ENCODE data around the gene OPN1MW3.
"Not testable (repeated sequence)": the region's sequence is repeated elsewhere in the genome, so short reads cannot be mapped to it uniquely, and the experiment has no call there.

Gene OPN1MW3

DNA sequence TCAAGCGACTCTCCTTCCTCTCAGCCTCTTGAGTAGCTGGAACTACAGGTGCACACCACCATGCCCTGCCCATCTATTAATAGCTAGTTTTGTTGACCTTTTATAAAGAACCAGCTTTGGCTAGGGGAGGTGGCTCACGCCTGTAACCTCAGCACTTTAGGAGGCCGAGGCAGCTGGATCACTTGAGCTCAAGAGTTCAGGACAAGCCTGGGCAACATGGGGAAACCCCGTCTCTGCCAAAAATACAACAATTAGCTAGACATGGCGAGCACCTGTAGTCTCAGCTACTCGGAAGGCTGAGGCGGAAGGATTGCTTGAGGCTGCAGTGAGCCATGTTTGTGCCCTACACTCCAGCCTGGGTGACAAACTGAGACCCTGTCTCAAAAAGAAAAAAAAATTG, 40.9 kb downstream of the OPN1MW3 start:
- no peak for DNase-seq

DNA sequence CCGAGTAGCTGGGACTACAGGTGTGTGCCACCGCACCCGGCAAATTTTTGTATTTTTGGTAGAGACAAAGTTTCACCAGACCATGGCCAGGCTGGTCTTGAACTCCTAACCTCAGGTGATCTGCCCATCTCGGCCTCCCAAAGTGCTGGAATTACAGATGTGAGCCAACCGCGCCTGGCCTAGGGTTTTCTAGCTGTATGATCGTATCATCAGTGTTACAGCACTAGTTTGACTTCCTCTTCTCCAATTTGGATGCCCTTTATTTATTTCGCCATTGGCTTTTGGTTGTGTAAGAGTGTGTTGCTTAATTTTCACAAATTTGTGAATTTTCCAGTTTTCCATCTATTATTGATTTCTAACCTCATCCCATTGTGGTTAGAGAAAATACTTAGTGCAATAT, 43.4 kb downstream of the OPN1MW3 start:
- no peak for DNase-seq

DNA sequence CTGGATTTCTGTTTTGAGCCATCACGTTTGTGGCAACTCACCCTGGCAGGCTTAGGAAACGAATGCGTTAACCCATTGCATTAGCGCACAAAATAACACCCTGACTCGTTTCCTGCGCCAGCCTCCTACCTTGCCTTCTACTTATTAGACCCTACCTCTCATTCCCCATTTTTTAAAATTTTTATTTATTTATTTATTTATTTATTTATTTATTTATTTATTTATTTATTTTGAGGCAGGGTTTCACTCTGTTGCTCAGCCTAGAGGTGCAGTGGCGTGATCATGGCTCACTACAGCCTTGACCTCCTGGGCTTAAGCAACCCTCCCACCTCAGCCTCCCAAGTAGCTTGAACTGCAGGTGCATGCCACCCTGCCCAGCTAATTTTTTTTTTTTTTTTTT, 45.6 kb downstream of the OPN1MW3 start:
- DNase-seq: not testable (repeated sequence)

DNA sequence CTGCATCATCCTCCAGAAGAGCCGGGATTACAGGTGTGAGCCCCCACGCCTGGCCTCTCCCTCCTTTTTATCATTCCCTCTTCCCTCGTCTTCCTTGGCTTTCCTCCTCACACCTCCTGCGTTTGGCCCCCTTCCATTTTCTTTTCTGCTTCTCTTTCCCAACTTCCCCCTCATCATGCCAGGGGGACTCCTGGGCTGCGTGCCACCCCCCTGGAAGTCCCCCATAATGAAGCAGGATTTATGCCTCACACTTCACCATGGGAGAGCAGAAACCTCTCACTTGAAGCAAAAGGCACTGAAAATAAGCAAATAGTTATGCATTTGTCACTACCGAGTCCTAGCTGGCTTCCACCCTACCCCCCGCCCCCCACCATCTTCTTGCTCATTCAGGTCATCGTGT, 46.1 kb downstream of the OPN1MW3 start:
- DNase-seq: no peak

DNA sequence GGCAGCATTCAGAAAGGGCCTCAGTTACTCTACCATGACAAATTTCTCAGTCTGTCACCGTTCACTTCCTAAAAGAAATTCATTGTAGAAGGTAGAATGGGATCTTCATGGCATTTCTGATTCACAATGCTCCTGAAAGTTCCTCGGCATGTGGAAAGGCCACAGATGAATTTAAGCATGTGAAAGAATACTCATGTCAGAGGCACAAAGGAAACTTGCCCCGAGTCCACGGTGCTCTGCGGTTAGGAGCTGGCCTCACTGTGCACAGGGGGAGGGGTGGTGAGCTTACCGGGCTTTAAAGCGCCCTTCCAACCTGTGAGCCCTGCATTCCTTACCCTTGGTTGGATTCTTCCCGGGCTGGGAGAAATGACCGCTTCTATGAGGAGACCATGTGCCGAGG, 47.5 kb downstream of the OPN1MW3 start:
- DNase-seq: no peak

DNA sequence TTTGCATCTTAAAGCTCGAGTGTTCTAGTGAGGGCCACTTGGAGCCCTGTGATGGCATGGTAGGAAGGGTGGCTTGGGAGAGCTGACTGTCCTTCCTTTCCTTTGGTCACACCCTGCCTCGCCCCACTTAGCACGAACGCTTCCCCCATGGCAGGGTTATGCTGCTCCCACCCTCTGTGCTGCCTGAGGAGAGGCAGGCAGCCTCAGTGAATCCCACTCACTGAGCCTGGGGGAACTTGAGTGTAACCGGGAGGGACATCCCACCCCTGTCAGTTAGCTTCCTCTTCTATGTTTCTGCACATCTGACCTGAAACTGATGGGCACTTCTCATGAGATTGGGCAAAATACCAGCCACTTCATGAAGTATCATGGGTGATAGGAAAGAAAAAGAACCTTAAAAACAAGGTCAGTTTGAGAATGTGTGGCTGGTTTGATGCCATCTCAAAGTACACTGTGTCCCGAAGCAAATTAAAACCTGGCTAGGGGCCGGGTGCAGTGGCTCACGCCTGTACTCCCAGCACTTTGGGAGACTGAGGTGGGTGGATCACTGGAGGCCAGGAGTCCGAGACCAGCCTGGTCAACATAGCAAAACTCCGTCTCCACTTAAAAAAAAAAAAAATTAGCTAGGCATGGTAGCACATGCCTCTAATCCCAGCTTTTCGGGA, 48.3 kb downstream of the OPN1MW3 start:
- DNase-seq: no peak

DNA sequence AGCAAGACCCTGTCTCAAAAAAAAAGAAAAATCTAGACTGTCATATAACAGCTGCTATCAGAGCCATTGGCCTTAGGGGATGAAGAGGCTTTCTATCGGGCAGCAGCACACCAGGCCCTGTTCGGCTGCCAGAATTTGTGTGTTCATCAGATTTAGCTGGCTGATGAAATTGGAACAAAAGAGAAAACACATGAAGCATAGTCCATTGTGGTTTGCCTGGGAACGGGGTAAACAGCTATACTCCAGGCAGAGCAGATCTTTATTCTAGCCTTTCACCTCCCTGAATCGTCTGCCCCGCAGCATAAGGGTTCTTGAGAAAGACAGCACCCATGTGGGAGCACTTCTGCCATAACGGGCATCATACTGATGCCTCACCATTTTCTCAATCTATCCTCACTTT, 49.8 kb downstream of the OPN1MW3 start:
- DNase-seq: no peak

DNA sequence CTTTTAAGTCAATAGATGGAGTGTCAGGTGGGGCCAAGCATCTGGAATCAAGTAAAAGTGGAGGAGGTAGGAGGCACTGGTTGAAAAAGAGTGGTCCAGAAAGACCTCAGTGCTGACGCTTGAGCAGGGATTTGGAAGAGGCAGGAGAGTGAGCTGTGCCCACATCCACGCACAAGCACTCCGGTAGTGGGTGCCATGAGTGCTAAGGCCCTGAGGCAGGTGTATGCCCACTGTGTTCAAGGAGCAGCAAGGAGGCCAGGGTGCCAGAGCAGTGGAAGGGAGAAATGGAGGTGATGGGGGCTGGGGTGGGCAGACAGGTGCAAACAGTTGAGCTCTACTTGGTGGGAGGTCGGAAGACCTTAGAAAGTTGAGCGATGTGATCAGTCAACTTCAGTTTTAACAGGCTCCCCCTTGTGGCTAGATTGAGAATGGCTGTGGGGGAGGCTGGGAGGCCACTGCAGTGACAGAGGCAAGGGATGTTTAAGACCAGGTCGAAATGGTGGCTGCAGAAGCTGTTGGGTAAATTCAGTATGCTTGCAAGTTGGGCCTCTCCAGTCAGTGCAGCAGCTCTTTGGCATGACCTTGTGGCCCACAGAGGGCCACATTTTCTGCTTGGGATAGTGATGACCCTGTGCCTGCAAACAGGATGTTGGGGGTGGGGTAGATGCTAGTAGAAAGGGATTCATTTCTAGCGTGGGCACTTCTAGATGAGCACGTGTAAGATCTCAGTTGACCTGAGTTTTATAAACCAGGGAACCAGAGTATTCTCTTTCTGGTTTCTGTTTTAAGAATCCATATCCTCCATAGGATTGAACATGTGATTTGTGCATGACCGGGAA, 50.9 kb downstream of the OPN1MW3 start:
- no peak for DNase-seq

DNA sequence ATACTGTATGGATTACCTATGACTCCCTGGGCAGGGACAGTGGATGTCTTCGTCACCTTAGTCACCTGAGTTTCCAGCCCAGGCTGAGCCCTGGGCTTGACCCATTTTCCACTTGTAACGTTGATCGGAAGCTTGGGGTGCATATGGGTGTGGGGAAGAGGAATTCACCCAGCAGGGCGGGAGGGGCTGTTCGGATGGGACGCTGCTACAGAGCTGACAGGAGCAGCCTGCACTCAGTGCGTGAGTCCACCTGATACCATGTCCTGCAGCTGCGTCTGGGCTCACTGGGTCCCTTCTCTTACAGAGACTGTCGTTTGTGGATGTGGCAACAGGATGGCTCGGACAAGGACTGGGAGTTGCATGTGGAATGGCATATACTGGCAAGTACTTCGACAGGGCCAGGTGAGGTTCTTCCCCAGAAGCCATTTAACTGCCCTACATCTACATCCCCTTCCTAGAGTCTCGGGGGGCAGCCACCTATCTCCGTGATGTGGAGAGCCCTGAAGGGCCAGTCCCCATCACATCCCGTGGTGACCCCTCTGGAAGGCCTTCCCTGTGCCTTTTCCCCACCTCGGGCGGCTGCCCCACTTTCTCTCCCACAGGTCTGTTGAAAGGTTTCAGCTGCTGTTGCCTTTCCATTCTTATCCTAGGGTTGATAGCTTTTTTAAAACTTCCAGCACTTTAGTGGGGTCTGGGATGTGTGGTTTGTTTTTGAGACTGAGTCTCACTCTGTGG, 51.8 kb downstream of the OPN1MW3 start:
- no peak for DNase-seq

DNA sequence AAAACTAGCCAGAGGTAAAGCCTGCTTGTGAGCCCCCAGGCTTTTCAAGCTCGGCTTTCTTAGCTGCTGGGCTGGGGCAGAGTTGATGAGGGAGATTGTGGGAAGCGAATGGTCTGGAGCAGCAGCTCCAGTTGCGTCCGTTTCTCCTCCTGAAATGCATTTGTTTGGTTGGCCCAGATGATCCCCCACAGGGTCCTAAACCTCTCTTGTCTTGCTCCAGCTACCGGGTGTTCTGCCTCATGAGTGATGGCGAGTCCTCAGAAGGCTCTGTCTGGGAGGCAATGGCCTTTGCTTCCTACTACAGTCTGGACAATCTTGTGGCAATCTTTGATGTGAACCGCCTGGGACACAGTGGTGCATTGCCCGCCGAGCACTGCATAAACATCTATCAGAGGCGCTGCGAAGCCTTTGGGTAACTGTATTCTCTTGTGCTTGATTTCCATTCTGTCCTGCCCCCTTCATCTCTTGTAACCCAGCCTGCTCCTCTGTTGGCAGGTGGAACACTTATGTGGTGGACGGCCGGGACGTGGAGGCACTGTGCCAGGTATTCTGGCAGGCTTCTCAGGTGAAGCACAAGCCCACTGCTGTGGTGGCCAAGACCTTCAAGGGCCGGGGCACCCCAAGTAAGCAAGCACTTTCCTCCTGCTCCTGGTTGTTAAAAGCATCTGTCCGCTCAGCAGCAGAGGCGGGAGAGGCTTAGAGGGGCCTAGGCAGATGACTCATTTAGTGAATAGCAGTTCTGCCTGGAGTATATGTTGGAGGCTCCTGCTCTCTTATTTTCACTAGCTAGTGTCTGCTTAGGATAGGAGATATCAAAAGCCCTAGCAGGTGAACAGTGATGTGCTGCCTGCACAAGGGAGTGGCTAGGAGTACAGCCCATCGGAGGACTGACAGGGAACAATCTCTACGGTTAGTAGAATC, 53.5 kb downstream of the OPN1MW3 start:
- DNase-seq: no peak

DNA sequence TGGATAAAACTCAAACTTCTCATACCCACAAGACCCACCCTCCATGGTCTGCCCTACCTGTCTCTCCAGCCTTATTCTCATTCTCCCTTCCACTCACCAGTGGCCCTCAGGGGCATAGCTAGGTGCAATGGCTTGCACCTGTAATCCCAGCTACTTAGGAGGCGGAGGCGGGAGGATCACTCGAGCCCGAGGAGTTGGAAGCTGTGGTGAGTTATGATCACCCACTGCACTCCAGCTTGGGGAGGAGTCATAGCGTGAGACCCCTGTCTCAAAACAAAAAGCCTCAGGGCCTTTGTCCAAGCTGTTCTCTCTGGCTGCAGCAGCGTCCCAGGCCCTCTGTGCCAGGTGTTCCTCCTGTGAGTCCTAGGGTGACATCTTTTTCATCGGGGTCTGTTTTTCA, 54.7 kb downstream of the OPN1MW3 start:
- no peak for DNase-seq

DNA sequence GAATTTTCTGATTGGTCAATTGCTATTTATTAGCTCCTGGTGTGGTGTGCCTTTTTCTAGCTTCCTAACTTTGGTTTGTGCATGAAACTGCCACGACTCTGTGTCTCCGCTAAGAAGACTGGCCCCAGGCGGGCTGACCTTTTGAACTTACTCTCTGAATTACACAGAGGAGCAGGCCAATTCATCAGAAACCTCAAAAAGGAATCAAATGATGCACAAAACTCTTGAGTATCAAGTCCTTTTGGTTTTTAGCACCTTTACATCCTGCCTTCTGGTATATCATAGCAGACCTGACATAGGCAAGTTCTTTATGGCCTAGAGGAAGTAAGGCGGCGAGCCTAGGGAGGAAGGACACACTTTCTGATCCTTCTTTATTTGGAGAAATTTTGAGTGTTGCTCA, 55.8 kb downstream of the OPN1MW3 start:
- DNase-seq: no peak

DNA sequence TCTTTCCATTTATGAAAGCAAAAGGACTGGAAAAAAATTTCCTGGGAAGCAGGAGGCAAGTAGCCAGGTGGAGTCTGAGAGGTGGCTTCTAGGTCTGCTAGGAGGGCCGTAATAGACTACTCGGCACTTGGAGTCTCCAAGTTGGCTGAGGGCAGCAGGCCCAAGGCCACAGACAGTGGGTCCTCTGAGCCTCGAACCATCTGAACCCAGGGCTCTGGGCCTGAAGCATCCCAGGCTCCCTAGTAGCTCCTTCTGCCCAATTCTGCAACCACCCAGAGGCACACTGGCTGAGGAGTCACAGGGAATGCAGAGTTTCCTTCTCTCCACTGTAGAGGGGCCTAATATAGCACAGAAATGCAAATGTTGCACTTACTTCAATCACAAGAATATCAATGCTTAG, 58.0 kb downstream of the OPN1MW3 start:
- no peak for DNase-seq

DNA sequence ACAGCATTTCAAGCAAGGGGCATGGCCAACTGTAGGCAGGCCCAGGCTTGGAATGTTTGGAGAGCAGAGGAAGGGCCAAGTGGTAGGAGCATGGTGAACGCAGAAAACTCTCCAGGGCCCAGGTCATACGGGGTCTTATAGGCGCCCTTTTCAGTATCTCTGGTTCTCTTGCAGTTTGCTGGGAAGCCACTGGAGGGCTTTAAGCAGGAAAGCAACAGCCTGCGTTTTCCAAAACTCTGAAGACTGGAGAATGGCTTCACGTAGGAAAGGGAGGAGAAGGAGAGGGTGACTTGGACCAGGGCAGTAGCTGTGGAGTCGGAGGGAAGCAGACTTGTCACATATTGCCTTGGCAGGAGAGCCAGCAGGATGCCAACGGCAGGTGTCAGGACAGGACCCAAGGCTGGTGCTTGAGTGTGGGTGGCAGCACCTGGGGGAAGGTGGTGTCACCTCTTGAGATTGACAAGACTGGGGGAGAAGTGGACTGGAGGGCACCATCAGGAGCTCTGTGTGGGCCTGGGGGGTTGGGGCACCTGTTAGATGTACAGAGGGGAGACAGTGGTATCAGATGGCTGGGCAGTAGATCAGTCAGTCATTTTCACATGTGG, 60.1 kb downstream of the OPN1MW3 start:
- DNase-seq: no peak

DNA sequence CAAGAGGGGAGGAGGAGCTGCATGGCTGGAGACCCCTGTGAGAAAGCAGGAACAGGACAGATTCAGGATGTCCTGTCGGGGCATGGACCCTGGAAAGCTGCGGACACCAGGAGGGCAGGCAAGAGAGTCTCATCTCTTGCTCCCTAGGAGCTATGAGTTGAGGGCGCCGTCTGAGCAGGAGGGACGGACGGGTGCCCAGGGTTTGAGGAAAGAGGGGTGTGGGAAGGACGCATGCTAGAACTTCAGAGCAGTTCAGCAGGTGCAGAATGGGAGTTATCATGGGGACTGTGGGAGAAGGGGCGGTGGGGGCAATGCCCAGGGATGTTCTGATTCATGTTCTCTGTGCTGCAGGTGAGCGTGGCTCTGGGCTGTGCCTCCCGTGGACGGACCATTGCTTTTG, 63.0 kb downstream of the OPN1MW3 start:
- no peak for DNase-seq
